ENCODE results near the gene PRKAR1B.

The PRKAR1B gene

DNA sequence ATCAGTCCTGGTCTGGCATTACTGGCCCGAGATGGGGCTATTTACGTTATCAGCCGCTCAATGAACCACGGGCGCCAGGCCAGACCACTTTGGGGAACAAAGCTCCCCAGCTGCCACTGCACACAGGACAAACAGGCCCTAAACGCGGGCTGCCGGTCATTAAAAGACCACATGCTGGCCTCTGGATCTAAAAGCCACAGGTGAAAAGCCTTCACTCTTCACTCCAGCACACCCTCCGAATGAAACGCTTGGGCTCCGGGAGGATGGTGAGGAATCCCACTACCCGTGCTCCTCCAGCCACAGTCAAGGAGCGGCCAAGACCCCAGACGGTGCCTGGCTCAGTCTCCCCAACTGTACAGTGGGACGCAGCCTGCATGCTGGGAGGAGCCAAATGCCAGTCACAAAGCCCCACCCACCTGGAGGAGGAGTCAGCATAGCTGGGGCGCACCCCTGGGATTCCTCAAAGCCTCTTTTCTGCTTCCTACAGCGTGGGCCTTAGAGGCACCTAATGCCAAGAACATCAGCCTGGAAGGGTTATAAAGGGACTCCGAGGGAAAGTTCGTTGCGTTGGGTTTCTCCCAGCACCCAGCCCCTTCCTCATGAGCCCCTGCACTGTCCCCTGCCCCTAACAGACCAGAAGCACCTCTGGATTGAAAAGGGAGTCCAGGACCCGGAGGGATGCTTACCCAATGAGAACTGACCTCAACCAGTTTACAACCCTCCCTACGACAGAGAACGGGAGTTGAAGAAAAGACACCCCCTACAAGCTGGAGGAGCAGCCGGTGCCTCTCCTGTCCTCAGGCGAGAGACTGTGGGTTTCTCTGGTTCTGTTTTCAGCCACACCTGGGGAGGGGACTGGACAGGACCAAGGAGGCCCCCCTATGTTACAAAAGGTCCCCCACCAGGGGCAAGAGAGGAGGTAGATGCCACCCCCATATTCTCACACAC is 212.2 kb downstream of the PRKAR1B start:
- no peak for DNase-seq

DNA sequence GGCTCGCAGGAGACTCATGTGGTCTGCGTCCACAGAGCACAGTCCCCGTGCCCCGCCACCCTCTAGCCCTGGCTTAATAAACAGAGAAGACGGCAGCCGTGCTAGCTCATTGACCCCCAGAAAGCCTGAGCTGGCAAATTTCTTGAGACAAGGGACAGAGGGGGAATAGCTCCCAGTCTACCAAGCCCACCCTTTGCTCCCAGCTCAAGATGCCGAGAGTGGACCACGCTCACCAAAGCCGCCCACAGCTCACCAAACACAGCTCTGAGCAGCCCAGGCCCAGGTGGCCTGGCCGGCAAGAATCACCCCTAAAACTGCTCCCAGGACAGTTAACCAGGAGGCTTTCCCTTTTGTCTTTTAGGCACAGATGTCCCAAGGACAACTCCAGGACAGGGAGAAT is 212.8 kb downstream of the PRKAR1B start:
- no peak for DNase-seq
- H3K4me3 Mint-ChIP-seq: no peak overlapping the region
- H3K9me3 Mint-ChIP-seq: no peaks in the 10 kb centered on the region
- H3K27me3 Mint-ChIP-seq: peaks cover 29 to 48% of the 10 kb centered on the region in 2 donors
- H3K4me1 Mint-ChIP-seq (ENCODE audit: low read depth in 2 of 2): peaks cover 13% of the 10 kb centered on the region in 2 donors
- no peak for ATAC-seq (replicated peaks)
- peaks cover 3% of the 10 kb centered on the region for H3K36me3 Mint-ChIP-seq (ENCODE audit: insufficient read depth)
- peak overlapping the region in 1 of 2 donors; percentile 74 for H3K27ac Mint-ChIP-seq

More for the DNA sequence above, 212.2 kb downstream of the PRKAR1B start:
- no peak for ATAC-seq (replicated peaks)
- no peak overlapping the region for H3K4me3 Mint-ChIP-seq
- H3K27me3 Mint-ChIP-seq: peaks cover 29 to 48% of the 10 kb centered on the region in 2 donors
- peaks cover 13% of the 10 kb centered on the region in 2 donors for H3K4me1 Mint-ChIP-seq (ENCODE audit: low read depth in 2 of 2)
- H3K36me3 Mint-ChIP-seq (ENCODE audit: insufficient read depth): peaks cover 3% of the 10 kb centered on the region
- H3K27ac Mint-ChIP-seq: no peak overlapping the region
- H3K9me3 Mint-ChIP-seq: no peaks in the 10 kb centered on the region

DNA sequence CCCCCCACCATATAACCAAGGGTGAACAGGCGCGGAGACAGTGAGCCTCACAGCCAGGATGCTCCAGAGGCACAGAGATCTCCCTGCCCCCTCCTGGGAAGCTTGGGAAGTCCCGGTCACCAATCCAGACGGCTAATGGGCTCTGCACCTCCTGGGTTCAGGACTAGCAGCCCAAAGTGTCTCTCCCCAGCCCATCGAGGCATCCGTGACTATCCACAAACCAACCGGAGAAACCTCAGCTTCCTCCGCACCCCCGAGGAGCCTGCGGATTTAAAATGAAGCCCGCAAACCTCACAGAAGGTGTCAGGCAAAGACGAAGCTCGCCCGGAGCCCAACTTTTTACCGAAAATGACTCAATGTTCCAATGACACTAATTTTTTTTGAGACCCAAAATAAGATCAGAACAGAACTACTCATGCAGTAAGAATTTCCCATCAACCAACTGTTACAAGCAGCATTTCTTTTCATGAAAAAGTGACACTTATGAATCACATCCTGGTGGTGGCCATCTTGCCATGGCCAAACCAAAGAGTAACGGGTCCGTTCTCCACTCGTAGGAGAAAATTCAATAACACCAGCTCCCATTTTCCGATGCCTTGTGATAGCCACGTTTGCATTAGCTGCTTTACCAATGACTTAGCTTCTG is 213.4 kb downstream of the PRKAR1B start:
- Mint-ChIP-seq H3K27ac (peak overlapping the region in 1 of 2 donors; percentile 74), H3K4me1 (ENCODE audit: low read depth in 2 of 2) (peaks cover 12 to 13% of the 10 kb centered on the region in 2 donors), H3K27me3 (peaks cover 29 to 44% of the 10 kb centered on the region in 2 donors), H3K9me3 (no peaks in the 10 kb centered on the region), H3K4me3 (peak overlapping the region in 1 of 2 donors; percentile 33), H3K36me3 (ENCODE audit: insufficient read depth) (peaks cover 3% of the 10 kb centered on the region)
- DNase-seq (no peak), ATAC-seq (replicated peaks) (peak; percentile 34)

DNA sequence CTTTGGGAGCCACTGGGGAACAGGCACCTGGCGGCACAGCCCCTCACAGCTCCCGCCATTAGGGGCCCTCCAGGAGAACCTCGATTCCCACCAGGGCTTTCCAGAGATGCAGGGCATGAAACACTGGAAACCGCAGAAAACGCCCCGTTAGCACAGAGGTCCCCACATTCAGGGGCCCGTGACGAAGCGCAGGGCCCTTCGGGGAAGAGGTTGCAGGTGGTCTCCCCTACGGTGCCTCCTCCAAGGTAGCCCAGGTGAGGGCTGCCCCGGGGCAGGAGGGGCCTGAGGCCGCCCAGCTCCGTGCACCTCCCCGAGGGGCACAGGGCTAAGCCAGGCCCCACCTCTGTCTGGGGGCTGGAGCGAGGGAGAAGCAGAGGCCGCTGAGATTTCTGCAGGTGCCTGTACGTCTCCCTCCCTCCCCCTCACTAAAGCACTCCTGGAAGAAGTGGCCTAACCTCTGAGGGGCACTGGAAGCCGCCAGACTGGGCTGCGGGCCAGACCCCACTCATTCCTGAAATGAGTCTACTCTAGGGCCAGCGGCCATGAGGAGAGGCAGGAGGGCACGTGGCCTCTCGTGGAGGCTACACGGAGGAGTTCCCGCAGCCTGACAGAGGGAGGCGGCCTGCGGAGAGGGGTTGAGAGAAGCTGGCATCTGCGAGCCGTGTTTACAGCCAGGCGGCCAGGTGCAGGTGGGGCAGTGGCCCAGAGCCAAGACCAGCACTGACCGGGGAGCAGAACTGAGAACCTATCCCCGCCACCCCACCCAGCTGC is 214.4 kb downstream of the PRKAR1B start:
- peaks cover 24 to 35% of the 10 kb centered on the region in 2 donors for H3K27me3 Mint-ChIP-seq
- no peaks in the 10 kb centered on the region for H3K9me3 Mint-ChIP-seq
- H3K4me3 Mint-ChIP-seq: no peak overlapping the region
- no peaks in the 10 kb centered on the region for H3K36me3 Mint-ChIP-seq (ENCODE audit: insufficient read depth)
- no peak overlapping the region for H3K27ac Mint-ChIP-seq
- no peak for ATAC-seq (replicated peaks)
- peaks cover 7 to 9% of the 10 kb centered on the region in 2 donors for H3K4me1 Mint-ChIP-seq (ENCODE audit: low read depth in 2 of 2)
- DNase-seq: no peak

DNA sequence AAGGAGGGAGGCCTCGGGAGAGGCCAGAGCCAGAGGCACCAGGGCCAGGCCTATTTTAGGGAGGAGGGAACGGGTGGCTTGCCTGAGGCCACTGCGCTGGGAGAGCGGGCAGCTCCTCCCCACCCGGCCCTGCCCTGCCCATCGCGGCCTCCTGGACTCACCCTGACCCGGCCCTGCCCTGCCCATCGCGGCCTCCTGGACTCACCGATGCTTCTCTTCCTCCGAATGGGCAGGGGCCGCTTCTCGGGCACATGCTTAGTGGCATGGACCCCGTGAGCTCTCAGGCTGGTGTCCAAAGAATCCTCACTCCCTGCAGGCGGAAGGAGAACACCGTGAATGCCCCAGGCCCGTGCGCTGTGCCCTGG is 215.0 kb downstream of the PRKAR1B start:
- no peak for ATAC-seq (replicated peaks)
- H3K27me3 Mint-ChIP-seq: peaks cover 22 to 32% of the 10 kb centered on the region in 2 donors
- no peaks in the 10 kb centered on the region for H3K9me3 Mint-ChIP-seq
- no peaks in the 10 kb centered on the region for H3K36me3 Mint-ChIP-seq (ENCODE audit: insufficient read depth)
- no peak overlapping the region for H3K4me3 Mint-ChIP-seq
- H3K4me1 Mint-ChIP-seq (ENCODE audit: low read depth in 2 of 2): peaks cover 6 to 7% of the 10 kb centered on the region in 2 donors
- H3K27ac Mint-ChIP-seq: no peak overlapping the region
- no peak for DNase-seq

DNA sequence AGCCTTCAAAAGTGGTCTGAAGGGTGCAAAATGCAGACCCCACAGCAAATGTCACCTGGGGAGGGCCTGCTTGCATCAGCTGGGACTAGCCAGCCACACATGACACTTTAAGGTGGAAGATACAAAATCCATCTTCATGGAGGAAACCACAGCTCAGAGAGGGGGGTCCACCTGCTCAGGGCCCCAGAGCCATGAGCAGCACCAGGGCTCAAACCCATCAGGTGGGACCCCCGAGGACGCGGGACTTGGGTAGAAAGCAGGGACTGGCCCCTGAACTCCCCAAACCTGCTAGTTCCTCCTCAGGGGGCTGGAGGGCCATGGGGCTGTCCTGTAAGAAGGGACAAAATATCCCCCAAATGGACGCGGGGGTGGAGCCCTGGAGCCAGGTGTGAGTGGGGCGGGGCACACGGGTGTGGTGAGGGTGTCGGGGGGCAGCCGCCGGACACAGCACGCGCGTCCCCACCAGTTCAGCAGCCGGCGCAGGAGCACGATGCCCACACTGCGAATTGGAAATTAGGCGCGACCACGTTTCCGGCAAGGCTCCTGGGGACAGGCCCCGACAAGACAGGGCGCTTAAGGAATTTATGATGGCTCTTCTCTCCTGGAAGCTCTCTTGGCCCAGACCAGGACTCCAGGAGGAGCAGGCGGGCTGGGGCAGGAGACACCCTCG is 215.5 kb downstream of the PRKAR1B start:
- DNase-seq (no peak), ATAC-seq (replicated peaks) (no peak)
- H3K27me3 Mint-ChIP-seq: peaks cover 22 to 31% of the 10 kb centered on the region in 2 donors
- H3K27ac Mint-ChIP-seq: no peak overlapping the region
- no peak overlapping the region for H3K4me3 Mint-ChIP-seq
- peaks cover 6 to 7% of the 10 kb centered on the region in 2 donors for H3K4me1 Mint-ChIP-seq (ENCODE audit: low read depth in 2 of 2)
- no peaks in the 10 kb centered on the region for H3K9me3 Mint-ChIP-seq
- H3K36me3 Mint-ChIP-seq (ENCODE audit: insufficient read depth): peaks cover 3% of the 10 kb centered on the region

DNA sequence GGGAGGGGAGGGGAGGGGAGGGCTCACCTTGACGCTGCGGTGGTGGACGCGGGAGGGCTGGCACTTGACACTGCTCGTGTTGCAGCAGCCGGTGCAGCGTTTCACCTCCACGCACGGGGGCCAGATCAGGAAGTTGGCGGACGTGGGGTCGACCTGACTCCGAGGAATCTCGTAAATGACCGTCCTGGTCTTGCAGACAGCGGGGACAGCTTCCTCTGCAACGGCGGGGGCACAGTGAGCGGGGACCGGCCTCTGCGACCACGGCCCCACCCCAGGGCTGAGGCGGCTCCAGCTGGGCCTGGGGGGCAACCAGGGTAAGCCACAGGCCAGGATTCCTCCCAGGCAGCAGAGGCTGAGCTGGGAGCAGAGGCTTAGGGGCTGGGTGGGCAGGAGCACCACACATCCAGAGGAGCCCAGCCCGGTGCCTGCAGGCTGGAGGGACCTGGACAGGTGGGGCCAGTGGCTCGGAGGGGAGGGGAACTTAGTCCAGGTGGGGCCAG is 216.2 kb downstream of the PRKAR1B start:
- peaks cover 6 to 7% of the 10 kb centered on the region in 2 donors for H3K4me1 Mint-ChIP-seq (ENCODE audit: low read depth in 2 of 2)
- DNase-seq: no peak
- no peak for ATAC-seq (replicated peaks)

DNA sequence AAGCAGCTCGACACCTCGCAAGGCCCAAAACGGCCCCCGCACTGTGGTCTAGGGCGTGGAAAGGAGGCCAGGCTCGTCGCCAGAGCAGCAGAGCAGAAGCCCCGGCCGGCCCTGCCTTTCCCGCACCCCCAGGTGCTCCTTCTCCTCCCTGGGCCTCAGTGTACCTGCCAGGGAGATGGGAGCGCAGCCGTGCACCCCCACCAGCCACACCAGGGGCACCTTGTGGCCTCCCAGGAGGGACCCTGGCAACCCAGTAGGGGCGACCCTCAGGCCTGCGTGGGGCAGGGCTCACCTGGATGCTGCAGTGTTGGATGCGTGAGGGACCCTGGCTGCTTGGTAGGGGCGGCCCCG is 217.0 kb downstream of the PRKAR1B start:
- DNase-seq (no peak), ATAC-seq (replicated peaks) (no peak)
- peaks cover 7 to 22% of the 10 kb centered on the region in 2 donors for H3K27me3 Mint-ChIP-seq
- no peaks in the 10 kb centered on the region for H3K9me3 Mint-ChIP-seq
- no peak overlapping the region for H3K27ac Mint-ChIP-seq
- peaks cover 3% of the 10 kb centered on the region for H3K36me3 Mint-ChIP-seq (ENCODE audit: insufficient read depth)
- peaks cover 6 to 7% of the 10 kb centered on the region in 2 donors for H3K4me1 Mint-ChIP-seq (ENCODE audit: low read depth in 2 of 2)
- H3K4me3 Mint-ChIP-seq: no peak overlapping the region

More for the DNA sequence above, 216.2 kb downstream of the PRKAR1B start:
- H3K27me3 Mint-ChIP-seq: peaks cover 15 to 23% of the 10 kb centered on the region in 2 donors
- H3K27ac Mint-ChIP-seq: no peak overlapping the region
- no peaks in the 10 kb centered on the region for H3K9me3 Mint-ChIP-seq
- no peak overlapping the region for H3K4me3 Mint-ChIP-seq
- peaks cover 3% of the 10 kb centered on the region for H3K36me3 Mint-ChIP-seq (ENCODE audit: insufficient read depth)

DNA sequence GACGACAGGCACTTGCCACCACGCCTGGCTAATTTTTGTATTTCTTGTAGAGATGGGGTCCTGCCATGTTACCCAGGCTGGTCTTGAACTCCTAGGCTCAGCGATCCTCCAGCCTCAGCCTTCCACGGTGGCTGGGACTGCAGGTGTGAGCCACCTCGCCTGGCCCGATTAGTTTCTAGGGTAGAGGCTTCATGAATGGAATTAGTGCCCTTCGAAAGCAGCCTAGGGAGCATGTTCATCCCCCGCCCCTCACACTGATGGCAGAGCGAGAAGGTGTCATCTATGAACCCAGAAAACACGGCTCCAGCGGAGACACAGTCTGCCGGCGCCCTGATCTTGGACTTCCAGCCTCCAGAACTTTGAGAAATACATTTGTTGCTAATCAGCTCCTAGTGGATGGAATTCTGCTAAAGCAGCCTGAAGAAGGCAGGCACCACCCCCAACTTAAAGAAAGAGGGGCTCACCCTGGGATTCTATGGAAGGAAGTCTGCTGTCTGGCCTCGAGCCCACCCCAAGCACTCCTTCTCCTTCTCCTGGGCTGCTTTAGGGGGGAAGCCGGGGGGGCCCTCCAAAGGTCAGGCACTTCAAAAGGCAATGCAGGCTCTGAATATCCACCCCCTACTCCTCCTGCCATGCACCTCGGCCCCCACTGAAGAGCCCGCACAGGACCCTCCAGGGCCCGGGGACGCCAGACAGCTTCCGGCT is 217.5 kb downstream of the PRKAR1B start:
- Mint-ChIP-seq H3K27me3 (peaks cover 7 to 19% of the 10 kb centered on the region in 2 donors), H3K4me1 (ENCODE audit: low read depth in 2 of 2) (peaks cover 6 to 7% of the 10 kb centered on the region in 2 donors), H3K27ac (no peak overlapping the region), H3K36me3 (ENCODE audit: insufficient read depth) (peaks cover 3% of the 10 kb centered on the region), H3K4me3 (no peak overlapping the region), H3K9me3 (no peaks in the 10 kb centered on the region)
- no peak for DNase-seq
- no peak for ATAC-seq (replicated peaks)

DNA sequence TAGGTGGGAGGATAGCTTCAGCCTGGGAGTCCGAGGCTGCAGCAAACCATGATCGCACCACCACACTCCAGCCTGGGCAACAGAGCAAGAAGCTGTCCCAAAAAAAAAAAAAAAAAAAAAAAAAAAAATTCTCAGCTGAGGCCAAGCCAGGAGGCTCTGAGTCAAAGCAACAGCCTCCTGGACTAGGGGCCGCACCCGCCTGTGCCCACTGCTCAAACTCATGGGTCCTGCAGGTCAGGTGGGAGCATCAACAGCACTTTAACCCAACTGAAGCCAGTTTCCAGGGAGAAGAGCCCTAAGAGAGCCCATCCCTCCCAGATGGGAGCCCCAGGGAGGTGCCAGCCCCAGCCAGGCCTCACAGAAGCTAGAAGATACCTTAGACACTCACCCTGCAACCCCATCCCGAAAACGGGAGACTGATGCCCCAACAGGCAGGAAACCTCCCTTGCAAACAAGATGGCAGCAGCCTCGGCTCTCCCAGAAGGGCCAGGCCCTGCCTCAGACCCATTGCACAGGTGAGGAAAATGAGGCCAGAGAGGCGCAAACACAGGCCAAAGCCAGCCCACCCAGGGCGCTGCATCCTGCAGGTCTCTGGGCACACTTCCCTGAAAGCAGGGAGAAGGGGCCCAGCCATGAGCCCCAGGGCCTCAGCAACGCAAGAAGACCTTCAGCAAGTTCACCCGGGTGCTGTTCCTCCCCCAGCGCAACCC is 218.5 kb downstream of the PRKAR1B start:
- Mint-ChIP-seq H3K9me3 (no peaks in the 10 kb centered on the region), H3K4me3 (no peak overlapping the region), H3K4me1 (ENCODE audit: low read depth in 2 of 2) (peaks cover 1 to 2% of the 10 kb centered on the region in 2 donors), H3K36me3 (ENCODE audit: insufficient read depth) (peaks cover 3% of the 10 kb centered on the region), H3K27me3 (peaks cover 2 to 9% of the 10 kb centered on the region in 2 donors), H3K27ac (no peak overlapping the region)
- ATAC-seq (replicated peaks) (no peak), DNase-seq (no peak)

DNA sequence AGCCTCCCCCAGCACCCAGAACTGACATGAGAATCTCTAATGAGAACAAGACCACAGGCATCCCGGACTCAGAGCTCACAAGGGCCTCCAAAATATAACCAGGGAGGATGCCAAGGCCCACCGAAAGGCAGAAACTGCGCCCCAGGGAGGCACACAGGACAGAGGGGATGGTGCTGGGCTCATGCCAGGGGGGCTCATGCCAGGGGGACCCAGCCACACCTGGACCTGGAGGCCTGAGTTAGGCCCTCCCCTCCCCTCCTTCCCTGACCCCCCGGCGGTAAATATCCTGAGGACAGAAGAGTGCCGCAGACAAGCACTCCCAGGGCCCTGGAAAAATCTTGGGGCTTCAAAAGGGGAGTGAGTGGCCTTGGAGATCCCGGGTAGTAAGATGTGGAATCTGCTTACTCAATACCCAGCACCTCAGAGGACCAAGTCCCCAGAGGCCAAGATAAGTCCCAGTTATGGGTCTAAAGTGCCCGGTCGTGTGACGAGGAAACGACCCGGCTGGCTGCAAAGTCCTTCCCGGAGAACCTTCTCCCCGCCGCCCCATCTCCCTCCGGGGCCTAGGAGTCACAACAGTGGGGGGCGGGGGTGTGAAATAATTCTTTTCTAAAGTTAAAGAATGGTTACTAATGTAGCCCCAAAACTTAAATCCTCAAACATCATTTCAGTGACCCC is 219.3 kb downstream of the PRKAR1B start:
- ATAC-seq (replicated peaks) (no peak), DNase-seq (no peak)
- no peak overlapping the region for H3K27ac Mint-ChIP-seq
- peaks cover 3% of the 10 kb centered on the region for H3K36me3 Mint-ChIP-seq (ENCODE audit: insufficient read depth)
- H3K9me3 Mint-ChIP-seq: no peaks in the 10 kb centered on the region
- peaks cover 0 to 8% of the 10 kb centered on the region in 2 donors for H3K27me3 Mint-ChIP-seq
- peaks cover 0 to 1% of the 10 kb centered on the region in 2 donors for H3K4me1 Mint-ChIP-seq (ENCODE audit: low read depth in 2 of 2)
- no peak overlapping the region for H3K4me3 Mint-ChIP-seq

Measured in effector memory CD8-positive, alpha-beta T cell (primary cell).